ENCODE data around the gene AOPEP. TPM values are rescaled to one million over a fixed set of nuclear protein-coding genes. Genes with fewer than 3 reads are reported as not detected.
A peak's percentile ranks its signal among the peaks of the same experiment; 100 is the strongest.

Gene AOPEP
- total RNA-seq, 2 experiments from 2014 or later, result 6.9 to 7.0 TPM

GRCh38 chr9:94729199-94729598 is 2.7 kb downstream of the AOPEP start:
- ATAC-seq (ENCODE audit: poor library complexity) (no peak), DNase-seq (no peak)
- Mint-ChIP-seq H3K4me1 (ENCODE audit: low read depth) (peaks cover 22% of the 10 kb centered on the region), H3K27ac (peak overlapping the region; percentile 5), H3K27me3 (no peaks in the 10 kb centered on the region), H3K4me3 (no peak overlapping the region), H3K9me3 (no peaks in the 10 kb centered on the region), H3K36me3 (ENCODE audit: low read depth) (peaks cover 11% of the 10 kb centered on the region)
- Histone ChIP-seq H3K9me3 (ENCODE audit: control insufficient read depth in 1 of 2, insufficient read depth in 1 of 2, low read length in 2 of 2) (no peaks in the 10 kb centered on the region), H3K36me3 (ENCODE audit: insufficient read depth, low read length) (no peaks in the 10 kb centered on the region), H3K27me3 (ENCODE audit: control insufficient read depth in 1 of 2, insufficient read depth in 2 of 2, low read length in 2 of 2) (no peaks in the 10 kb centered on the region), H3K4me3 (ENCODE audit: low read length) (no peak overlapping the region), H3K27ac (ENCODE audit: low read depth in 1 of 2, low read length in 2 of 2) (no peak overlapping the region), H3K4me1 (ENCODE audit: insufficient read depth, low read length) (peaks cover 12% of the 10 kb centered on the region)
- CTCF ChIA-PET, result no interaction called here
- POLR2A ChIA-PET, result no interaction called here
- intact Hi-C loops (cut with DNase I, micrococcal nuclease), result loop anchor here in 1 of 2 experiments (5.0 to 10.0 kb wide), 6 partner anchors 57 to 1686 kb away; partner anchors contain the start of genes ZNF169 and ZNF367
- no peak for TF ChIP-seq CTCF (IDR thresholded peaks at IDR 0.05)

GRCh38 chr9:94734054-94734754 is 7.7 kb downstream of the AOPEP start:
- ATAC-seq (ENCODE audit: poor library complexity) (no peak), DNase-seq (no peak)
- POLR2A ChIA-PET, result no interaction called here
- CTCF ChIA-PET, result no interaction called here
- Mint-ChIP-seq H3K4me3 (no peak overlapping the region), H3K4me1 (ENCODE audit: low read depth) (no peaks in the 10 kb centered on the region), H3K27me3 (no peaks in the 10 kb centered on the region), H3K9me3 (no peaks in the 10 kb centered on the region), H3K27ac (no peak overlapping the region), H3K36me3 (ENCODE audit: low read depth) (peaks cover 12% of the 10 kb centered on the region)
- Histone ChIP-seq H3K27me3 (ENCODE audit: control insufficient read depth in 1 of 2, insufficient read depth in 2 of 2, low read length in 2 of 2) (no peaks in the 10 kb centered on the region), H3K36me3 (ENCODE audit: insufficient read depth, low read length) (no peaks in the 10 kb centered on the region), H3K9me3 (ENCODE audit: control insufficient read depth in 1 of 2, insufficient read depth in 1 of 2, low read length in 2 of 2) (no peaks in the 10 kb centered on the region), H3K4me1 (ENCODE audit: insufficient read depth, low read length) (no peaks in the 10 kb centered on the region), H3K27ac (ENCODE audit: low read depth in 1 of 2, low read length in 2 of 2) (no peak overlapping the region), H3K4me3 (ENCODE audit: low read length) (no peak overlapping the region)
- intact Hi-C loops (cut with DNase I, micrococcal nuclease), result no loop called here
- no peak for TF ChIP-seq CTCF (IDR thresholded peaks at IDR 0.05)

GRCh38 chr9:94736759-94737158 is 10.3 kb downstream of the AOPEP start:
- ChIA-PET CTCF (no interaction called here), POLR2A (no interaction called here)
- Histone ChIP-seq H3K4me3 (ENCODE audit: low read length) (no peak overlapping the region), H3K4me1 (ENCODE audit: insufficient read depth, low read length) (no peaks in the 10 kb centered on the region), H3K9me3 (ENCODE audit: control insufficient read depth in 1 of 2, insufficient read depth in 1 of 2, low read length in 2 of 2) (no peaks in the 10 kb centered on the region), H3K27me3 (ENCODE audit: control insufficient read depth in 1 of 2, insufficient read depth in 2 of 2, low read length in 2 of 2) (no peaks in the 10 kb centered on the region), H3K27ac (ENCODE audit: low read depth in 1 of 2, low read length in 2 of 2) (no peak overlapping the region), H3K36me3 (ENCODE audit: insufficient read depth, low read length) (no peaks in the 10 kb centered on the region)
- H3K4me1 Mint-ChIP-seq (ENCODE audit: low read depth), result no peaks in the 10 kb centered on the region
- no peak overlapping the region for H3K27ac Mint-ChIP-seq
- ATAC-seq (ENCODE audit: poor library complexity) (no peak), DNase-seq (no peak)
- no peak overlapping the region for H3K4me3 Mint-ChIP-seq
- no peak for TF ChIP-seq CTCF (IDR thresholded peaks at IDR 0.05)
- H3K36me3 Mint-ChIP-seq (ENCODE audit: low read depth), result peaks cover 18% of the 10 kb centered on the region
- intact Hi-C loops (cut with DNase I, micrococcal nuclease), result no loop called here
- no peaks in the 10 kb centered on the region for H3K9me3 Mint-ChIP-seq
- no peaks in the 10 kb centered on the region for H3K27me3 Mint-ChIP-seq

Data from CD4-positive, alpha-beta T cell (primary cell).